ENCODE measurements around the gene SDK2. TPM values are rescaled to one million over a fixed set of nuclear protein-coding genes. Genes with fewer than 3 reads are reported as not detected.

SDK2 gene
- total and polyA plus RNA-seq, 2 experiments from 2014 or later, result 0.74 to 5.1 TPM

- TF ChIP-seq ZNF331 (CRISPR knock-in tag; IDR thresholded peaks at IDR 0.05; ENCODE audit: low read depth) (no peak), ZNF114 (CRISPR knock-in tag; IDR thresholded peaks at IDR 0.05) (no peak), JUNB (IDR thresholded peaks at IDR 0.05; ENCODE audit: unreplicated experiment) (no peak), NANOG (IDR thresholded peaks at IDR 0.05; ENCODE audit: borderline replicate concordance) (no peak), CTCF (conservative IDR thresholded peaks at IDR 0.05; ENCODE audit: low read depth in 2 of 2) (no peak), POLR2AphosphoS5 (IDR thresholded peaks at IDR 0.05; ENCODE audit: low read depth) (no peak), STAT1 (IDR thresholded peaks at IDR 0.05; ENCODE audit: unreplicated experiment) (no peak), EZH2phosphoT487 (IDR thresholded peaks at IDR 0.05; ENCODE audit: unreplicated experiment) (no peak), EZH2 (IDR thresholded peaks at IDR 0.05; ENCODE audit: low read depth, unreplicated experiment) (no peak), CREB1 (CRISPR knock-in tag; IDR thresholded peaks at IDR 0.05; ENCODE audit: low read depth) (no peak)
These were observed 32.2 kb downstream of the SDK2 start (continued) for GRCh38 chr17:73612031-73612472.

GRCh38 chr17:73611630-73612029, 32.6 kb downstream of the SDK2 start:
- H3K9me3 Mint-ChIP-seq, result no peaks in the 10 kb centered on the region; the same call in 2 of the 3 replicates
- Histone ChIP-seq H3K27me3 (ENCODE audit: insufficient read depth) (no peaks in the 10 kb centered on the region), H3K79me2 (replicated peaks; ENCODE audit: insufficient read depth) (no peaks in the 10 kb centered on the region), H4K20me1 (replicated peaks; ENCODE audit: insufficient read depth) (no peaks in the 10 kb centered on the region), H3K27ac (ENCODE audit: low read depth) (no peak overlapping the region), H3K4me3 (no peak overlapping the region), H2AFZ (no peak overlapping the region), H3F3A (replicated peaks; ENCODE audit: low read depth) (peaks cover 7% of the 10 kb centered on the region; the same call in 1 of the 2 replicates), H3K9me2 (ENCODE audit: insufficient read depth) (no peaks in the 10 kb centered on the region), H3K4me2 (no peak overlapping the region), H3K4me1 (ENCODE audit: insufficient read depth) (peaks cover 33% of the 10 kb centered on the region), H3K36me3 (ENCODE audit: insufficient read depth) (no peaks in the 10 kb centered on the region)
- TF ChIP-seq CREB1 (CRISPR knock-in tag; IDR thresholded peaks at IDR 0.05; ENCODE audit: low read depth), result no peak
- TF ChIP-seq STAT1 (IDR thresholded peaks at IDR 0.05; ENCODE audit: unreplicated experiment), result no peak
- TF ChIP-seq EZH2phosphoT487 (IDR thresholded peaks at IDR 0.05; ENCODE audit: unreplicated experiment), result no peak
- no peak for TF ChIP-seq ZNF462 (CRISPR knock-in tag; IDR thresholded peaks at IDR 0.05)
- TF ChIP-seq ZNF331 (CRISPR knock-in tag; IDR thresholded peaks at IDR 0.05; ENCODE audit: low read depth), result no peak
- no peak for TF ChIP-seq REST (IDR thresholded peaks at IDR 0.05; ENCODE audit: unreplicated experiment)
- peaks cover 11% of the 10 kb centered on the region for H3K27me3 Mint-ChIP-seq (ENCODE audit: insufficient read depth, low read depth, poor library complexity)
- DNase-seq (ENCODE audit: low spot score) (no peak), ATAC-seq (no peak)
- H3K4me1 Mint-ChIP-seq, result peaks cover 47% of the 10 kb centered on the region
- H3K36me3 Mint-ChIP-seq (ENCODE audit: low read depth), result no peaks in the 10 kb centered on the region; the same call in 2 of the 3 replicates
- no peak overlapping the region for H3K4me3 Mint-ChIP-seq
- H3K27ac Mint-ChIP-seq, result no peak overlapping the region
